NAMALWA (cell line): Measurements from ENCODE around the gene NKX2-3.

ENCODE experiments used
- DNase-seq: peaks from one replicate; pipeline ENCODE4 v3.0.0-alpha.2; 2015; ENCODE audit warnings: low spot score

The NKX2-3 gene

DNA sequence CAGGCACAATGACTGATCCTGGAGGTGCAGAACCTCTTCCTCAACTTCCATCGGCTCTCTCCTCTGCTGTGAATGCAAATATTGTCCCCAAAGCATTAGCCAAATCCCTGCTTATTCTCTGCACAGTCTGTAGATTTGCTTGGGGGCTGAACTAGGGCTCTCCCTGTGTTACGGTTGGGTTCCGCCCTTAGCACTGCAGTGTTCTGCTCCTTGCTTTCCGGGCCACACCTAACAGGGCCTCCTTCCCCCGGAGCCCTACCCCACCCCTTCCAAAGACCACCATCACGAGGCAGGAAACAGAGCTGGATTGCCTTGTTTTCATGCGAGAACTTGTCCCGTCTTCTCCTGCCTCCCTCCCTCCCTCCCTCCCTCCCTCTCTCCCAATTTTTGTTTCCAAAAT, 50.9 kb downstream of the NKX2-3 start:
- no peak for DNase-seq
